ENCODE measurements around the gene PCDHB10.
"Not testable (repeated sequence)": the region's sequence is repeated elsewhere in the genome, so short reads cannot be mapped to it uniquely, and the experiment has no call there.

DNA sequence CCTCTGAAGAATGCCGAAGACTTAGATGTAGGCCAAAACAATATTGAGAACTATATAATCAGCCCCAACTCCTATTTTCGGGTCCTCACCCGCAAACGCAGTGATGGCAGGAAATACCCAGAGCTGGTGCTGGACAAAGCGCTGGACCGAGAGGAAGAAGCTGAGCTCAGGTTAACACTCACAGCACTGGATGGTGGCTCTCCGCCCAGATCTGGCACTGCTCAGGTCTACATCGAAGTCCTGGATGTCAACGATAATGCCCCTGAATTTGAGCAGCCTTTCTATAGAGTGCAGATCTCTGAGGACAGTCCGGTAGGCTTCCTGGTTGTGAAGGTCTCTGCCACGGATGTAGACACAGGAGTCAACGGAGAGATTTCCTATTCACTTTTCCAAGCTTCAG lies 22.4 kb downstream of the PCDHB10 start:
- not testable (repeated sequence) for TF ChIP-seq POLR2AphosphoS5 (IDR thresholded peaks at IDR 0.05; ENCODE audit: low read depth, low read length); PAX5 (IDR thresholded peaks at IDR 0.05; ENCODE audit: insufficient read depth, low read length, severe bottlenecking); POLR2A (IDR thresholded peaks at IDR 0.05; ENCODE audit: low read depth, low read length); TAF1 (IDR thresholded peaks at IDR 0.05; ENCODE audit: low read depth, low read length); SPI1 (IDR thresholded peaks at IDR 0.05; ENCODE audit: low read depth, low read length)

Measured in GM12891 (cell line).